ENCODE data around the gene NDFIP2.

- TF ChIP-seq CTCF (optimal IDR thresholded peaks at IDR 0.05 in 1 of 3, IDR thresholded peaks at IDR 0.05 in 1 of 3, conservative IDR thresholded peaks at IDR 0.05 in 1 of 3; ENCODE audit: extremely low read depth in 1 of 3, insufficient read depth in 2 of 3, low read length in 3 of 3) (no peak), EZH2 (IDR thresholded peaks at IDR 0.05; ENCODE audit: low read length) (no peak)
These were observed 17.4 kb upstream of the NDFIP2 start for GRCh38 chr13:79463604-79464003.
